Measurements from ENCODE around the gene CCBE1. TPM values are rescaled to one million over a fixed set of nuclear protein-coding genes. Genes with fewer than 3 reads are reported as not detected.

CCBE1 gene
- total RNA-seq, 2 donors from 2014 or later, result 1.6 to 1.8 TPM

DNA sequence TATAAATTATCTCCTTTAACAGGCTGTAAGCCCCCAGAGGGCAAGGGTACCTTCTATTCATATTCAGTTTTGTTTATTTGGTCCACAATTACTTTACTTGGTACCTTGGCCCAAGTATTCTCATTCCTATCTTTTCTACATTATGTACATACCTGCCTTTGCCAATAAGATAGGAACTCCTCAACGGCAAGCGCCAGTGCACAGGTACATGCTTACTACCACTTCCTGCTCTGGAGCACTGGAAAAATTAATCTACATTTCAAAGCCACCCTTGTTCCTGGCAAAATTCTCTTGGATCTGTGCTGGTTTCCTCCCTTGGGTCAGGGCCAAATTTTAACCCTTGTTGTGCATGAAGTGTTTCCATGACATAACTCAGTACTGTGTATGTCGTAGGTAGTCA is 303.8 kb downstream of the CCBE1 start:
- TF ChIP-seq, protein P1, sequence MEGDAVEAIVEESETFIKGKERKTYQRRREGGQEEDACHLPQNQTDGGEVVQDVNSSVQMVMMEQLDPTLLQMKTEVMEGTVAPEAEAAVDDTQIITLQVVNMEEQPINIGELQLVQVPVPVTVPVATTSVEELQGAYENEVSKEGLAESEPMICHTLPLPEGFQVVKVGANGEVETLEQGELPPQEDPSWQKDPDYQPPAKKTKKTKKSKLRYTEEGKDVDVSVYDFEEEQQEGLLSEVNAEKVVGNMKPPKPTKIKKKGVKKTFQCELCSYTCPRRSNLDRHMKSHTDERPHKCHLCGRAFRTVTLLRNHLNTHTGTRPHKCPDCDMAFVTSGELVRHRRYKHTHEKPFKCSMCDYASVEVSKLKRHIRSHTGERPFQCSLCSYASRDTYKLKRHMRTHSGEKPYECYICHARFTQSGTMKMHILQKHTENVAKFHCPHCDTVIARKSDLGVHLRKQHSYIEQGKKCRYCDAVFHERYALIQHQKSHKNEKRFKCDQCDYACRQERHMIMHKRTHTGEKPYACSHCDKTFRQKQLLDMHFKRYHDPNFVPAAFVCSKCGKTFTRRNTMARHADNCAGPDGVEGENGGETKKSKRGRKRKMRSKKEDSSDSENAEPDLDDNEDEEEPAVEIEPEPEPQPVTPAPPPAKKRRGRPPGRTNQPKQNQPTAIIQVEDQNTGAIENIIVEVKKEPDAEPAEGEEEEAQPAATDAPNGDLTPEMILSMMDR (IDR thresholded peaks at IDR 0.05), result no peak
- ATAC-seq (ENCODE audit: insufficient number of reproducible peaks, low FRiP score, low read depth), result no peak
- H3K9me3 ChIP-seq, result no peaks in the 10 kb centered on the region
- no peaks in the 10 kb centered on the region for H3K36me3 ChIP-seq
- no peak for DNase-seq (ENCODE audit: low spot score)
- H3K4me1 ChIP-seq (ENCODE audit: control insufficient read depth in 1 of 2, low read depth in 2 of 2), result no peaks in the 10 kb centered on the region
- no peaks in the 10 kb centered on the region for H3K27me3 ChIP-seq (replicated peaks; ENCODE audit: insufficient read depth)
- no peak overlapping the region for H3K27ac ChIP-seq
- H3K4me3 ChIP-seq, result no peak overlapping the region

- Histone ChIP-seq H3K36me3 (no peaks in the 10 kb centered on the region), H3K4me3 (no peak overlapping the region), H3K9me3 (no peaks in the 10 kb centered on the region), H3K27me3 (replicated peaks; ENCODE audit: insufficient read depth) (no peaks in the 10 kb centered on the region), H3K4me1 (ENCODE audit: control insufficient read depth in 1 of 2, low read depth in 2 of 2) (no peaks in the 10 kb centered on the region), H3K27ac (no peak overlapping the region)
- ATAC-seq (ENCODE audit: insufficient number of reproducible peaks, low FRiP score, low read depth) (no peak), DNase-seq (ENCODE audit: low spot score) (no peak)
- TF ChIP-seq, protein P1 (IDR thresholded peaks at IDR 0.05), result no peak
Observed at GRCh38 chr18:59388817-59389216, 308.4 kb downstream of the CCBE1 start.

DNA sequence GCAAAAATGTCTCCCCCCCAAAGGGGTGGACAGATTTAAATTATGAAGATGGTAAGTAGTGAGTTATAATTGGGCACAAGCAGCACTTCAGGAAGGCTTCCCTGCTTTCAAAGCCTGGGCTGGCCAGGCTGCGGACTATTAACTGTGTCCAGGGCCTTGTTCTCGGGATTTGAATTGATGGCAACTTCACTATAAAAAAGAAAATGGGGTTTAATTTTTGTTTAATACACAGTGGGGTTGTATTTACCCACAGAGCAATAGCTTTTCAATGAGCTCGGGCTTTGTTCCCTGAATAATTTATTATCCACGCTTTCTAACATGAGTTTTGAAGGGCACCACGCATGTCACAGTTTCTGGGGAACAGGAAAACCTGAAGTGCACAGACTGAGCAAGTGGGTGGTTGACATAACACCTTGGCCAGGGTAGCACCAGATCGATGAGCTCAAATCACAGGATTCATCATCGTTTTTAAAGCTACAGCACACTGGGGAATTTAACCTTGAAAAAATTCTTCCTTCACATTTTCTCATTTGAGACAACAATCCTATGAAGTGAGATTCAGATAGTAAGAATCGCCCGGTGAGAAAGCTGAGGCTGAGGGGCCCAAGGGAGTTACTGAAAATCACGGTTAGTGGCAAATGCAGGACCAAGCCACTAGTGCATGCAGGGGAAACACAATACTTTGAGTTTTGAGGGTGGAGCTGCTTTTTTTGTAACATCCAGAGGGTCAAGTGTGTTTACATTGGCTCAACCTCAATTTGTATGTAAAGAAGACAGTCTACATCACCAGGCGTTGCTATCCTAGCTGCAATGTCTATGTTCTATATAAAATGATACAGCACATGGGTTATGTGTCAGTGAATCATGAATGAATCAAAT is 309.3 kb downstream of the CCBE1 start:
- no peaks in the 10 kb centered on the region for H3K36me3 ChIP-seq

GRCh38 chr18:59386909-59387686 is 310.1 kb downstream of the CCBE1 start:
- Histone ChIP-seq H3K4me1 (ENCODE audit: control insufficient read depth in 1 of 2, low read depth in 2 of 2) (no peaks in the 10 kb centered on the region), H3K9me3 (no peaks in the 10 kb centered on the region), H3K27ac (no peak overlapping the region), H3K27me3 (replicated peaks; ENCODE audit: insufficient read depth) (no peaks in the 10 kb centered on the region), H3K4me3 (no peak overlapping the region), H3K36me3 (no peaks in the 10 kb centered on the region)
- ATAC-seq (ENCODE audit: insufficient number of reproducible peaks, low FRiP score, low read depth) (no peak), DNase-seq (ENCODE audit: low spot score) (no peak)
- TF ChIP-seq, protein P1 (IDR thresholded peaks at IDR 0.05), result no peak

More for the DNA sequence above, 309.3 kb downstream of the CCBE1 start:
- Histone ChIP-seq H3K4me1 (ENCODE audit: control insufficient read depth in 1 of 2, low read depth in 2 of 2) (no peaks in the 10 kb centered on the region), H3K27ac (no peak overlapping the region), H3K4me3 (no peak overlapping the region), H3K9me3 (no peaks in the 10 kb centered on the region), H3K27me3 (replicated peaks; ENCODE audit: insufficient read depth) (no peaks in the 10 kb centered on the region)
- DNase-seq (ENCODE audit: low spot score) (no peak), ATAC-seq (ENCODE audit: insufficient number of reproducible peaks, low FRiP score, low read depth) (no peak)
- TF ChIP-seq, protein P1 (IDR thresholded peaks at IDR 0.05), result no peak

DNA sequence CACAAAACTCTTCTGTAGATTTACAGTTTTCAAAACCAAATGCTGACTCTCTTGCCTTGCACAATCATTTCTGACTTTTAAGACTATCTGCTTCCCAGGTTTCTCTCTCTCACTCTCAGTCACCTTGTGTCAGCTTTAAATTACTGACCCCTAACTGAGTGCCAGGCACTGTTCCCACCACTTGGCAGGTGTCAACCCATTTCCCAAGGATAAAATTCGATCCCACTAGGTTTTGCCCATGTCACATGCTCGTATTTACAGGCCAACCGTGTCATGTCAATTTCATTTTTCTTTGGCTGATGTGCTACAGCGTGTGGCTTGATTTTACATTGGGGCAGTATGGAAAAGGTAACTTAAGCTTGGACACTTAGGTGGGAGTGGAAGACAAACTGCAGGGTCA is 312.0 kb downstream of the CCBE1 start:
- no peaks in the 10 kb centered on the region for H3K27me3 ChIP-seq (replicated peaks; ENCODE audit: insufficient read depth)
- no peaks in the 10 kb centered on the region for H3K36me3 ChIP-seq
- H3K4me1 ChIP-seq (ENCODE audit: control insufficient read depth in 1 of 2, low read depth in 2 of 2), result no peaks in the 10 kb centered on the region
- no peaks in the 10 kb centered on the region for H3K9me3 ChIP-seq
- H3K27ac ChIP-seq, result no peak overlapping the region
- DNase-seq (ENCODE audit: low spot score), result no peak
- no peak overlapping the region for H3K4me3 ChIP-seq
- no peak for ATAC-seq (ENCODE audit: insufficient number of reproducible peaks, low FRiP score, low read depth)
- TF ChIP-seq, protein P1 (IDR thresholded peaks at IDR 0.05), result no peak

Data from thoracic aorta (tissue), 2 donors.